ACC112 (cell line): ENCODE results near the gene SEC11C.

Experiments
- H2AFZ ChIP-seq: fragments of 200-600 bp; sonication (generic); one replicate; pipeline ENCODE4 v1.6.0; 2017; ENCODE audit warnings: antibody characterized with exemption, low read length; ENCODE audit not compliant: unreplicated experiment
- H3K27ac ChIP-seq: fragments of 200-600 bp; sonication (generic); 2 replicates; pipeline ENCODE4 v1.5.1; 2014; ENCODE audit warnings: low read depth, mild to moderate bottlenecking, antibody characterized with exemption, low read length, moderate library complexity
- H3K27me3 ChIP-seq: fragments of 200-600 bp; sonication (generic); 2 replicates; pipeline ENCODE4 v1.6.1; 2014; ENCODE audit warnings: mild to moderate bottlenecking, antibody characterized with exemption, low read length, moderate library complexity, mixed read lengths; ENCODE audit not compliant: insufficient read depth
- H3K36me3 ChIP-seq: fragments of 200-600 bp; sonication (generic); 2 replicates; pipeline ENCODE4 v1.6.1; 2016; ENCODE audit warnings: mild to moderate bottlenecking, antibody characterized with exemption, low read length, moderate library complexity, mixed read lengths; ENCODE audit not compliant: insufficient read depth
- H3K4me1 ChIP-seq: fragments of 200-600 bp; sonication (generic); one replicate; pipeline ENCODE4 v1.6.1; 2016; ENCODE audit warnings: low read length, mixed read lengths; ENCODE audit not compliant: insufficient read depth, unreplicated experiment, control insufficient read depth
- H3K4me3 ChIP-seq: fragments of 200-600 bp; sonication (generic); 2 replicates; pipeline ENCODE4 v1.5.1; 2014; ENCODE audit warnings: mild to moderate bottlenecking, low read depth, low read length
- H3K79me2 ChIP-seq: fragments of 200-600 bp; sonication (generic); one replicate; pipeline ENCODE4 v1.6.0; 2016; ENCODE audit warnings: low read length; ENCODE audit not compliant: control insufficient read depth, unreplicated experiment, insufficient read depth

Gene SEC11C

DNA sequence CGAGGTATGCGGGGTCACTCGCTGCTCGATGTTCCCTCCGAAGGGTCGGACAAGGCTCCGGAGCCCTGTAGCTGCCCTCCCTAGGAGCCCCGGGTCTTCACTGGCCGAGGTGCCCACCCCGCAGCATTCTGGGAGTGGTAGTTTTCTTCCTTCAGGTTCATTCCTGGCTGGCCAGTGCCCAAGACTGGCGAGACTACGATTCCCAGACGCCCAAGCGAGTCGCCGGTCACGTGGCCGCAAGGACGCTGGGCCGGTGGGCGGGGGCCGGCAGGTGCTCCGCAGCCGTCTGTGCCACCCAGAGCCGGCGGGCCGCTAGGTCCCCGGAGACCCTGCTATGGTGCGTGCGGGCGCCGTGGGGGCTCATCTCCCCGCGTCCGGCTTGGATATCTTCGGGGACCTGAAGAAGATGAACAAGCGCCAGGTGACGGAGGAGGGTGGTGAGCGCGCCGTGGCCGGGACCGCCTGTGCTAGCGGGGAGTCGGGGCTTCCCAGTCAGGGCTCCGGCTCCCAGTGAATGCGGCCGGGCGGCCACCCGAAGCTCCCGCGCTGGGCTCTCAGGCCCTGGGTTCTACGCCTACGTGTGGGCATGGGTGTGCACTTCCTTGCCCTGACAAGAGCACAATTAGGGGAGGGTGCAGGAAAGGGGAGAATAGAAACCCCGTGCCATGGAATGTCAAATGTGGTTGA is at the start of gene SEC11C:
TSS of gene SEC11C (plus strand) at position 270 of the 687 bp plus-strand sequence. CDS start at position 335, 65 bp downstream.
- Histone ChIP-seq H3K27me3 (peaks cover 42% of the 10 kb centered on the region), H2AFZ (peak within 1 kb of the TSS; percentile 81), H3K36me3 (no peaks in the 10 kb centered on the region), H3K79me2 (no peaks in the 10 kb centered on the region), H3K27ac (peak within 1 kb of the TSS; percentile 17; the same call in 1 of the 2 replicates), H3K4me3 (peak within 1 kb of the TSS; percentile 92), H3K4me1 (peaks cover 13% of the 10 kb centered on the region)

- Histone ChIP-seq H3K27ac (no peak overlapping the region), H3K4me3 (no peak overlapping the region), H3K4me1 (no peaks in the 10 kb centered on the region), H3K79me2 (no peaks in the 10 kb centered on the region), H3K27me3 (peaks cover 53% of the 10 kb centered on the region), H2AFZ (no peak overlapping the region), H3K36me3 (no peaks in the 10 kb centered on the region)
Measured at GRCh38 chr18:59090966-59091603, 48.6 kb upstream of the SEC11C start.

- no peak overlapping the region for H2AFZ ChIP-seq
- no peak overlapping the region for H3K4me3 ChIP-seq
- peaks cover 75% of the 10 kb centered on the region for H3K27me3 ChIP-seq
- no peak overlapping the region for H3K27ac ChIP-seq
- no peaks in the 10 kb centered on the region for H3K79me2 ChIP-seq
- H3K36me3 ChIP-seq, result no peaks in the 10 kb centered on the region
- no peaks in the 10 kb centered on the region for H3K4me1 ChIP-seq
Measured at GRCh38 chr18:59093668-59094067, 46.0 kb upstream of the SEC11C start.

DNA sequence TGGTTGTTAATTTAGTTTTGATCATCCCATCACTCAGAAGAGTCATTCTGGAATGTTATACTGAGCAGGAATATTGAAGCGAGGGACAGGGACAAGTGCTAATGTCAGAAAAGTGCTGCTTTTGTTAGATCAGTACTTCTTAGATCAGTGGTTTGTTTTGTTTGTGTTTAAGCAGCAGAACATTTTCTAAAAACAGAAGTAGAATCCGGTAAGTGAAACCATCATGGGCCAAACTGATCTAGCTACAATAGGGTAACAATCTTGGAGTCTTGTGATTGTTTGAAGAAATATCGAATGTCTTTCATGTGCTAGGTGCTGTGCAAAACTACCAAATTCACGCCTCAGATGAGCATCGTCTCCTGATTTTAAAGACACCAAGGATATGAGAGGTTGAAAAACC is 45.1 kb upstream of the SEC11C start:
- Histone ChIP-seq H3K4me3 (no peak overlapping the region), H3K27me3 (peaks cover 78% of the 10 kb centered on the region), H3K27ac (no peak overlapping the region), H3K4me1 (no peaks in the 10 kb centered on the region), H3K36me3 (no peaks in the 10 kb centered on the region), H2AFZ (no peak overlapping the region), H3K79me2 (no peaks in the 10 kb centered on the region)

DNA sequence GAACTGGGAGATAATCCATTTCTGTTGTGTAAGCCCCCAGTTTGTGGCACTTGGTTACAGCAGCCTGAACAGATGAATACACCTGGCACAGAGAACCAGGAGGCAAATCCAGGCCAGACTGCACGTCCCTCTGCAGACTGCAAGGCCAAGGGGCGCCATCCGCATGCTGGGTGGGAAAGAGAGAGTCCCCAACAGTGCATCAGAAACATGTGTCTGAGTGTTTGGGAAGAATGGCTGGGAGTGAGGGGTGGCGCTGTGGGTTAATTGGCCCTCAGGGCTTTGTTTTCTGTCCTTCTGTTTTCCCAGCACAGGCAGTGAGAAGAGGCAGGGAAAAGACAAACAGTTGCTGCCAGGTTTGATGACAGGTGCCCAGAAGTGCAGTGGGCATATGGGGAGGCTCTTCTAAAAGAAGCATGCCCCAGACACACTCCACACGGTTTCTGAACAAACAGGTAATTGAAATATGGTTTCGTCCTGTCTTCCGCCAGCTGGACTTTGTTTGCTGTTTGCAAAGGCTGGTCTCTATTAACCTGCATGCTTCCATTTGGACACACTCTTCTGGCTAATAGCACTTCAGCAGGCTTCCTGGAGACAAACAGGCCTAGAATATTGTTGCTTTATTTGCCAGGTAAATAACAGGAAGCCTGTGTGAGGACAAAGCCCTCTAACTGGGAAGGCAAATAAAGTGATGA is 43.4 kb upstream of the SEC11C start:
- Histone ChIP-seq H3K27ac (no peak overlapping the region), H3K27me3 (peaks cover 82% of the 10 kb centered on the region), H3K36me3 (no peaks in the 10 kb centered on the region), H3K4me3 (no peak overlapping the region), H3K4me1 (no peaks in the 10 kb centered on the region), H2AFZ (no peak overlapping the region), H3K79me2 (no peaks in the 10 kb centered on the region)

- H3K4me3 ChIP-seq, result no peak overlapping the region
- H3K27ac ChIP-seq, result no peak overlapping the region
- no peaks in the 10 kb centered on the region for H3K4me1 ChIP-seq
- H3K79me2 ChIP-seq, result no peaks in the 10 kb centered on the region
- H3K27me3 ChIP-seq, result peaks cover 87% of the 10 kb centered on the region
- H2AFZ ChIP-seq, result no peak overlapping the region
- H3K36me3 ChIP-seq, result no peaks in the 10 kb centered on the region
Measured at GRCh38 chr18:59101830-59102414, 37.8 kb upstream of the SEC11C start.

- Histone ChIP-seq H3K79me2 (no peaks in the 10 kb centered on the region), H2AFZ (no peak overlapping the region), H3K36me3 (no peaks in the 10 kb centered on the region), H3K4me1 (no peaks in the 10 kb centered on the region), H3K27me3 (peaks cover 94% of the 10 kb centered on the region), H3K4me3 (no peak overlapping the region), H3K27ac (no peak overlapping the region)
Measured at GRCh38 chr18:59109375-59109774, 30.3 kb upstream of the SEC11C start.

DNA sequence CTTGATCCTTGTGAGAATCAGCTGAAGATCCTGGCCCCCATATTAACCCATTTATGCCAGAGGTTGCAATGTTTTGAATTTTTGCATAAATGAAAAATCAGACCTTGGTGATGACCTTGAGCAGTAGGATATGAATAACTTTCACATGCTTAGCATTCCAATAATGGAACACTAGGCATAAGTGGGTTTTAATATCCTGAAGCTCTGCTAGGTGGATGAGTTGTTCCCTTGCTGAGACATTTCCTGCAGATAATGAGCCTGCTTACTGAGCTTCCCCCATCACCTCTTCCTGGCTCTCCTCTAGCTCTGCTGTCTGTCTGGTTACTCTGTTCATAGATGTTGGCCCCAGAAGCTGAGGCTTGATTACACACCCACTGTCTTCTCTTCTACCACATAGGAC is 25.5 kb upstream of the SEC11C start:
- Histone ChIP-seq H3K36me3 (no peaks in the 10 kb centered on the region), H3K79me2 (no peaks in the 10 kb centered on the region), H3K27me3 (peaks cover 54% of the 10 kb centered on the region), H3K4me3 (no peak overlapping the region), H2AFZ (no peak overlapping the region), H3K4me1 (no peaks in the 10 kb centered on the region), H3K27ac (no peak overlapping the region)

GRCh38 chr18:59123588-59124369 is 15.9 kb upstream of the SEC11C start:
- Histone ChIP-seq H3K27ac (peak overlapping the region; percentile 32; the same call in 1 of the 2 replicates), H3K79me2 (no peaks in the 10 kb centered on the region), H3K4me3 (no peak overlapping the region), H3K36me3 (no peaks in the 10 kb centered on the region), H3K4me1 (peaks cover 9% of the 10 kb centered on the region), H2AFZ (no peak overlapping the region), H3K27me3 (peaks cover 49% of the 10 kb centered on the region)

GRCh38 chr18:59124370-59124704 is 15.3 kb upstream of the SEC11C start:
- no peak overlapping the region for H3K4me3 ChIP-seq
- peaks cover 9% of the 10 kb centered on the region for H3K4me1 ChIP-seq
- H3K36me3 ChIP-seq, result no peaks in the 10 kb centered on the region
- H2AFZ ChIP-seq, result no peak overlapping the region
- H3K27ac ChIP-seq, result no peak overlapping the region
- no peaks in the 10 kb centered on the region for H3K79me2 ChIP-seq
- H3K27me3 ChIP-seq, result peaks cover 54% of the 10 kb centered on the region
